Amniotic epithelial cell (primary cell): Measurements from ENCODE around the gene CXCL1.
"Not testable (repeated sequence)": the region's sequence is repeated elsewhere in the genome, so short reads cannot be mapped to it uniquely, and the experiment has no call there.

ENCODE experiments used
- DNase-seq: peaks from one replicate; pipeline ENCODE4 v3.0.0-alpha.2; 2010; ENCODE audit warnings: low read depth

The CXCL1 gene

GRCh38 chr4:73883306-73883705 lies 14.1 kb downstream of the CXCL1 start:
- DNase-seq = peak; percentile 57

DNA sequence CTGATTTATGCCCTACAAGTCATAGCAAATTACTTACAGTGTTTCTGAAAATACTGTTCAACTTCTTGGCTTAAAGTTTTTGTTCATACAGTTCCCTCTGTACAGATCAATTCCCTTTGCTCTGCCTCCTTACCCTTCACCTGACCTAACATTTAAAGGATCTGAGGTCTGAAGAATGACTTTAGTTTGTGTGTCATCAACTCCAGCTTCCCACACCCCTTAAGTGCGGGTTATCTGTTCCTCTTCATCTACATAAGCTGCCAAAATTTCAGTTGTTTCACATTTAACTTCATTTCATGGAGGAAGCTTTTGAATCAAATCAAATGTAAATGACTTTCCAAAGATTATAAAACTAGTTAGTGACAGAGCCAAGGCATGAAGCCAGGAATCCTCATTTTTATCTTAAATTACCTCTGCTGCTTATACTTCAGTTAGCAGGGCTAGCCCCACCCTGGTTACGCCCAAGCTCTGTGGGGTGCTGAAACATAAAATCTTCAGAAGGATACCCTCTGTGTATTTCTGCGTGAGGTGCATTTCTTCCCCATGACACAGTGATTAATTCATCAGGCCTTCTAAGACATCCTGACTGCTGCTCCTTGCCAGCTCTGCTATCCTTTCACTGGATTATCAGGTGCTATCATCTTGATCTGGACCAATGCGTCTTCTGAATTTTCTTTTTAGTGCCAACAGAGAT lies 16.5 kb downstream of the CXCL1 start:
- DNase-seq = no peak

- DNase-seq = peak; percentile 85
Measured at GRCh38 chr4:73891326-73891725, 22.1 kb downstream of the CXCL1 start.

DNA sequence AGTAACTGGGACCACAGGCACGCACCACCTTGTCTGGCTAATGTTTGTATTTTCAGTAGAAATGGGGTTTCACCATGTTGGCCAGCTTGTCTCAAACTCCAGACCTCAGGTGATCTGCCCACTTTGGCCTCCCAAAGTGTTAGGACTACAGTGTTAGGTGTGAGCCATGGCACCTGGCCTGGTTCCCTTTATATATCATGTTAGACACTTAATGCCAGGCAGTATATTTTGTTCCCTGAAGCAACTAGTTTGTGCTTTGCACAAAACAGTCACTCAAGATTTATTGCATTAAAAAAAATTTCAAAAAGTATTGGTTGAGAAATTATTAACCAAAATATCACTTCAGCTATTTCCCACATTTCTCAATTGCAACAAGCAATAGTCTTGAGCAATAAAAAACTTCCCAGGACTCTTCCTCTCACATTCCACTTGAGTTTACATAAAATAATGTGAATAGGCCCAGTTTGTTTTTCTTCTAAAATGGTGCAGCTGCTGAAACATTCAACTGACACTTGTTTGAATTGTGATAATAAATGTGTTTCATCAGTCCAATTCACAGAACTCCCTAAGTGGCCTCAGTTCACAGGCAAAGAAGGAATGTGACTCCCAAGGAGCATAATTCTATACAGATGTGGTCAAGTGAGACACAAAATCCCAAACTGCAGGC lies 22.7 kb downstream of the CXCL1 start:
- DNase-seq = peak; percentile 94

- DNase-seq = no peak
Measured at GRCh38 chr4:73892966-73893365, 23.8 kb downstream of the CXCL1 start.

GRCh38 chr4:73894001-73894400 lies 24.8 kb downstream of the CXCL1 start:
- DNase-seq = no peak

DNA sequence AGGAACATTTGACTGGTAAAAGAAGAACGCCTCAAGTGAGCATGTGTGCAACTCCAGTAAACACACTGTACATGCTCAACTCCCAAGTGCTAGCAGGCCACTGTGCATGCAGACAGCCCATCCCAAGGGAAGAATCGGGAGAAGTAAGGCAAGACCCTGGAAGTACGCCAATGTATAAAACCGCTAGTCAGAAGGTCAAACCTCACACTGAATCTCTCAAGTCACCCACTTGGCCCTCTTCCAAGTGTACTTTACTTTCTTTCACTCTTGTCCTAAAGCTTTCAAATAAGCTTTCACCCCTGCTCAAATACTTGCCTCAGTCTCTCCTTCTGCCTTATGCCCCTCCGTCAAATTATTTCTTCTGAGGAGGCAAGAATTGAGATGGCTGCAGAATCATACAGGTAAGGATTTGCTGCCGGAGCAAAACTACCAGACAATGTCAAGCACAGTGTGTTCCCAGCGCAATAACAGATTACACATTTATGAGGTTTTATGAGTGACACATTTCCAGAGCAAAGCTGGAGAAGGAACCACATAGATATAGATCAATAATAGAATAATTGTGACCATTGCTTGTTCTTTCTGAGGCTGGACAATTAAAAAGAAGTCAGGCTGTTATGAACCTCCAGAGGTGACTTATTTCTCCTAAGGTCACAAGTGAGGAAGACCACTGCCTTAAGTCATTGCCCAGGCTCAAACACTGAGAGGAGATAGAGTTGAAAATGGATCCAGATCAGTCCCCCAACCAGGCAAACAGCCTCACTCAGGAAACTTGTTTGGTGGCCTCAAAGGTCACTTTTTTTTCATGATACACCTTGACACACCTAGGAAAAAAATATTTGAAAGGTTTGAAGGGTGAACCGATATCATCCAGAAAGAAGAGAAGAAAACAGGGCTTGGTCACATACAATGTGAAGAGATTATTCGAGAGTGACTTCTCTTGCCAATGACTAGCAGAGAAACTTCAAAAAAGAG lies 26.3 kb downstream of the CXCL1 start:
- DNase-seq = peak; percentile 68

GRCh38 chr4:73896416-73896815 lies 27.2 kb downstream of the CXCL1 start:
- no peak for DNase-seq

- DNase-seq = peak; percentile 94
Measured at GRCh38 chr4:73897380-73898136, 28.4 kb downstream of the CXCL1 start.

- DNase-seq = not testable (repeated sequence)
Measured at GRCh38 chr4:73899338-73899737, 30.1 kb downstream of the CXCL1 start.

DNA sequence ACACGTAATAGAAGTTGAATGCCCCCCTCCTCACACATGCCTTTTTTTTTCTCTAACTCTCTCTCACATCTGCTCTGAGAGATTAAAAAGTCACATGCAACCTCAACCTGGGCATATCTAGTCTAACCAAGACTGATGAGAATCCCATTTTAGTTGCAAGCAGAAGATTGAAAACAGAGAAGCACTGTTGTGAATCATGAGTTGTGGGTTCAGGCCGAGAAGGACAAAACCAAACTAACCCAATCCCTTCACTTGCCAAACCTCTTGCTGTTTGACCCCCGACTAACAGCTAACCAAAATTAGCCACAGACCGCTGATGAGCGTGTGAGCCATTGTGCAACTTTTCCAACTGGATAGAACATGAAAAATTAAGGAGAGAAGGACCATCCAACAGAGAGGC lies 31.8 kb downstream of the CXCL1 start:
- peak; percentile 83 for DNase-seq

- DNase-seq = peak; percentile 78
Measured at GRCh38 chr4:73902038-73902637, 32.9 kb downstream of the CXCL1 start.

DNA sequence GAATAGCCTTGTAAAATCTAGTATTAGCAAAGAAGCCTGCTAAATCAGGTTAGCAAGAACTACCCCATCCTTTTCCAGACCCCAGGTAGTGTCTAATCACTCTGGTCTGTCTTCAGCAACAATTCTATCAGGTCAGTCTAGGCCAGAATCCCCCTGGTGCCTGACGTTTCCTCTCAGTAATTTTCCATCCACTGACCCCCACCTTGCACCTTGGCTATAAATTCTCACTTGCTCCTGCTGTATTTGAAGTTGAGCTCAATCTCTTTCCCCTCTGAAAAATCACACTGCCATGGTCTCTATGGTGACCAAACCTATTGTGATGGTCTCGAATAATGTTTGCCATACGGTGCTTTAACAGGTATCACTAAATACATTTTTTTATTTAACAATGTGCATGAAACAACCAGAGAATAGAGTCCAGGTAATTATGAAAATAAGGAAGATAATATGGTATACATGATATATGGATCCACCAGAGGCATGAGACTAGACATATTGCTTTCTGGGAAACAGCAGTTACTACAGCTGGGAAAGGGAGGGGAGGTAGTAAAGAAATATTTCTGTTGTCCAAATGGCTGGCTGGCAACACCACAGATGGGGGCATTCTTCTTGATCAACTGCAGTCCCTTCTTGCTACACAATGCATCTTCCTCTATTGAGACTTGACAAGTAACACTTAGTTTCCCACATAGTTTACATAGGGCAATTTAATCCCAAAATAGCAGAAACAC lies 33.8 kb downstream of the CXCL1 start:
- no peak for DNase-seq

GRCh38 chr4:73904491-73904890 lies 35.3 kb downstream of the CXCL1 start:
- DNase-seq = peak; percentile 94

DNA sequence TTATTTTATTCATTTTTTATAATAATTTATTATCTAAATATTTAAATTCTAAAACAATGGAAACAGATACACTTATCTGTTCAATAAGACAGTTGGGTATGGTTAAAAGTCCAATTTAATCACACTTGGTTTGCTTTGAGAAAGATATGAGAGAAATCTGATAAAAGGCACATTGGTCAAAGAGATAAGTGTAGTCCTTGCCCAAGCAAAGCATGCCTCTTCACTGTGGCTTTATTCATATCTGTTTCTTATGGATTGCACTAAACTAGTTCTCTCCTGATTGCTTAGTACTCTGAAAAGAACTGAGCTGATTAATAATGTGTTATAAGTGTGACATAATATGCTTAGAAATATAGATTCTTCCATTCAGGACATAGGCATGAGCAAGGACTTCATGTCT lies 39.8 kb downstream of the CXCL1 start:
- DNase-seq = no peak

GRCh38 chr4:73911746-73912145 lies 42.6 kb downstream of the CXCL1 start:
- DNase-seq = peak; percentile 66

DNA sequence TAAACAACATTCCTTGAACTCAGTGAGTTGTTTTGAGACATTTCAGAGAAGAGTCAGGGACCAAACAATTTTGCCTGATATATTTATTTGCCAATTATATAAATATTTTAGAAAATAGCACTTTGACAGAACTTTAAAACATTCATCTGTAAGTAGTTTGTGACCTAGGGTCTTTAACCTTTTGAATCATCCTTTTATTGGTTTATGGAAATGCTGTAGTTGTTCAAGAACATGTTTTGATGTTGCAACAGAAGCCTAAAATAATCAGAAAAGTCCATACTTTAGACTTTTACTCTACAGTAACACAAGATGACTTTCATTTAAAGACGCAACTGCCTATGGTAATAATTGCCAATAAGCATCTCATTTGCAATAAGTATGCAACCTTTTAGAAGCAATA lies 43.0 kb downstream of the CXCL1 start:
- DNase-seq = no peak

DNA sequence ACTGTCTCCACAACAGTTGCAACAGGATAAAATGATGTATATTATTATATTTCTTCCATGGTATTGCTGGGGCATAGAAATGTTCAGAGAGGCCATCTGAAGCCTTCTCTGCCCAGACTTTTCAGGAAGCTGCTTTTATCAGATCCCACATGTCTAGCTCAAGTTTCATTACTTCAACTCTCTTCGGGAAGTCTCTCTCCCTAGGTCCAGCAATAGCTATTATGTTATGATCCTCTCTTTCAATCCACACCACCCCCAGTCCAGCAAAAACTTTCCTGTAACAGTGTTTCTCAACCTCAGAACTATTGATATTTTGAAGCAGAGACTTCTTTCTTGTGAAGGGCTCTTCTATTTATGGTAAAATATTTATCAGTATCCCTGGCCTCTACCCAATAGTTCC lies 44.9 kb downstream of the CXCL1 start:
- no peak for DNase-seq

GRCh38 chr4:73916172-73916925 lies 47.2 kb downstream of the CXCL1 start:
- DNase-seq = no peak

DNA sequence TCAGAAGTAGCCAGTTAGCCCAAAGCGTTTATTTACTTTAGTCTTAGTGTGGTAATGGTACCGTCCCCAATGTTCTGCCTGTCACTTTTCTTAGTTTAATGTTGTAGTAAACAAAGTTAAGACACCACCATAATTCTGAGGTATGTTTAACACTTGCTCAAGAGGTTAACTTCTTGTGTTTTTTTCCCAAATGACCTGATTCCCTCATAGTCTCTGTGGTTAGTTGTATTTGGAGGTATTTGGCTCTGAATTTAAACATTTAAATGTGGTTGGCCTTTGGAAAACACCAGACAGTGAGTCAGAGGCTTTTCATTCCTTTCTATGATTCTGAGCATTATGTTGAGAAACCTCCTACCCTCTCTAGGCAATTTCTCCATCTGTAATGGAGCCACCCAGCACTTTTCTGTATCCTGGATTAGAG lies 47.9 kb downstream of the CXCL1 start:
- peak; percentile 99 for DNase-seq
